ENCODE data around the gene TEAD3. TPM values are rescaled to one million over a fixed set of nuclear protein-coding genes. Genes with fewer than 3 reads are reported as not detected.

The TEAD3 gene
- polyA plus RNA-seq, 5 donors: 32.0 to 56.7 (median 48.4) TPM

Other genes starting within 250 kb of the TEAD3 start
- gene ZNF76, start 237.3 kb downstream of the TEAD3 start, polyA plus RNA-seq (ENCODE audit: insufficient read depth in 1 of 5, insufficient read length in 5 of 5, low replicate concordance in 1 of 5): 10 to 100 TPM; 34.8 to 49.3 (median 41.2) TPM
- gene DEF6, start 199.3 kb downstream of the TEAD3 start, polyA plus RNA-seq (ENCODE audit: insufficient read depth in 1 of 5, insufficient read length in 5 of 5, low replicate concordance in 1 of 5): 10 to 100 TPM in 1 of 5 donors, 1 to 10 TPM in 4; 6.4 to 10.4 (median 7.0) TPM
- 10 to 100 TPM; 18.5 to 27.4 (median 25.0) TPM for gene PPARD, start 154.5 kb downstream of the TEAD3 start, polyA plus RNA-seq (ENCODE audit: insufficient read depth in 1 of 5, insufficient read length in 5 of 5, low replicate concordance in 1 of 5)
- gene FANCE, start 44.7 kb downstream of the TEAD3 start, polyA plus RNA-seq (ENCODE audit: insufficient read depth in 1 of 5, insufficient read length in 5 of 5, low replicate concordance in 1 of 5): 10 to 100 TPM in 4 of 5 donors, 1 to 10 TPM in 1; 9.6 to 13.3 (median 12.2) TPM
- gene RPL10A, start 28.7 kb downstream of the TEAD3 start, polyA plus RNA-seq (ENCODE audit: insufficient read depth in 1 of 5, insufficient read length in 5 of 5, low replicate concordance in 1 of 5): 1,000 to 10,000 TPM; 2,506 to 2,722 (median 2,619) TPM
- 1 to 10 TPM; 3.9 to 8.2 (median 6.3) TPM for gene TULP1, start 15.8 kb upstream of the TEAD3 start, polyA plus RNA-seq (ENCODE audit: insufficient read depth in 1 of 5, insufficient read length in 5 of 5, low replicate concordance in 1 of 5)
- gene FKBP5, start 191.8 kb upstream of the TEAD3 start, polyA plus RNA-seq (ENCODE audit: insufficient read depth in 1 of 5, insufficient read length in 5 of 5, low replicate concordance in 1 of 5): 10 to 100 TPM; 15.8 to 19.5 (median 16.6) TPM
- gene ARMC12, start 240.0 kb upstream of the TEAD3 start, polyA plus RNA-seq (ENCODE audit: insufficient read depth in 1 of 5, insufficient read length in 5 of 5, low replicate concordance in 1 of 5): under 1 TPM; 0.70 to 0.93 (median 0.82) TPM